ENCODE measurements around the gene NCOA7. TPM values are rescaled to one million over a fixed set of nuclear protein-coding genes. Genes with fewer than 3 reads are reported as not detected.

The NCOA7 gene
- total and polyA plus RNA-seq, 9 donors: 10.9 to 54.1 (median 30.7) TPM

DNA sequence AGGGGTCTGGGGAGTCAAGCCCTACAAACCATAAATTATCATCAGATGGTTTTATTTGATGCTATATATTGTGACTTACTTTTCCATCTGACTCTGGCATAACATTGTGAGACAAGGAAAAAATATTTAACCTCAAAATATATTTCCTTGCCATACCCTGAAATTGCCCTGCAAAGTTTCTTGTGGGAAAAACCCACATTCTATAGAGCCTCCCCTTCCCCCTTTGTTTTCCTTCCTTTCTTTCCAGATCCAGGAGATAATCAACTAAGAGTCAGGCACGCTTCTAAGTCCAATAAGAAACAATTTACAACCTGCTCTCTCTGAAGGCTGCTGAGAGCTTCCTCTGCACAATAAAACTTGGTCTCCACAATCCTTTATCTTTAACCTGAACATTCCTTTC, 148.3 kb downstream of the NCOA7 start:
- Histone ChIP-seq H3K27me3 (no peaks in the 10 kb centered on the region), H3K4me1 (ENCODE audit: insufficient read depth) (no peaks in the 10 kb centered on the region), H3K4me3 (no peak overlapping the region), H3K27ac (no peak overlapping the region), H3K9me3 (no peaks in the 10 kb centered on the region), H3K36me3 (no peaks in the 10 kb centered on the region)
- no peak for DNase-seq
- intact Hi-C loops (cut with DNase I): no loop called here
- TF ChIP-seq, protein P1, sequence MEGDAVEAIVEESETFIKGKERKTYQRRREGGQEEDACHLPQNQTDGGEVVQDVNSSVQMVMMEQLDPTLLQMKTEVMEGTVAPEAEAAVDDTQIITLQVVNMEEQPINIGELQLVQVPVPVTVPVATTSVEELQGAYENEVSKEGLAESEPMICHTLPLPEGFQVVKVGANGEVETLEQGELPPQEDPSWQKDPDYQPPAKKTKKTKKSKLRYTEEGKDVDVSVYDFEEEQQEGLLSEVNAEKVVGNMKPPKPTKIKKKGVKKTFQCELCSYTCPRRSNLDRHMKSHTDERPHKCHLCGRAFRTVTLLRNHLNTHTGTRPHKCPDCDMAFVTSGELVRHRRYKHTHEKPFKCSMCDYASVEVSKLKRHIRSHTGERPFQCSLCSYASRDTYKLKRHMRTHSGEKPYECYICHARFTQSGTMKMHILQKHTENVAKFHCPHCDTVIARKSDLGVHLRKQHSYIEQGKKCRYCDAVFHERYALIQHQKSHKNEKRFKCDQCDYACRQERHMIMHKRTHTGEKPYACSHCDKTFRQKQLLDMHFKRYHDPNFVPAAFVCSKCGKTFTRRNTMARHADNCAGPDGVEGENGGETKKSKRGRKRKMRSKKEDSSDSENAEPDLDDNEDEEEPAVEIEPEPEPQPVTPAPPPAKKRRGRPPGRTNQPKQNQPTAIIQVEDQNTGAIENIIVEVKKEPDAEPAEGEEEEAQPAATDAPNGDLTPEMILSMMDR (IDR thresholded peaks at IDR 0.05): no peak
- TF ChIP-seq POLR2A (IDR thresholded peaks at IDR 0.05): no peak
- TF ChIP-seq EP300 (IDR thresholded peaks at IDR 0.05): no peak
- 57 to 92% (median 60%) methylated on average over 1 of the region's 1 CpG for WGBS, 3 donors

DNA sequence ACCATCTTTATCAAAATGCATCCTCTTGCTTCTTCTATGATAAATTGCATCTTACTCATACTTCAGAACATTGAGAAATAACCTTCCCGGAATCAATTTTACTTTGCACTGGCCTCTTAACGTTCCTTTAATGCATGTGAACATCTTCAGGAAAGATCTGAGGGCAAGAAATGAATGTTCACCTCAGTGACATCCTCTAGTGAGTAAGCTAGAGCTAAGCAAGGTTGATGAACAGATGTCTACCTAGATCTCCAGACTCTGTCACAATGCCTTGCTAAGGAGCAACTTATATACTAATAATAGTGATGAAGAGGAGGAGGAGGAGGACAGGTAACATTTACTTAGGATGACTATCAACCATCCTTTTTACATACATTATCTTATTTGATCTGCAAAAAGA, 149.0 kb downstream of the NCOA7 start:
- DNase-seq: no peak
- Histone ChIP-seq H3K9me3 (no peaks in the 10 kb centered on the region), H3K27me3 (no peaks in the 10 kb centered on the region), H3K4me1 (ENCODE audit: insufficient read depth) (no peaks in the 10 kb centered on the region), H3K4me3 (no peak overlapping the region), H3K36me3 (no peaks in the 10 kb centered on the region), H3K27ac (no peak overlapping the region)
- intact Hi-C loops (cut with DNase I): no loop called here
- TF ChIP-seq EP300 (IDR thresholded peaks at IDR 0.05) (no peak), POLR2A (IDR thresholded peaks at IDR 0.05) (no peak)
- TF ChIP-seq, protein P1 (IDR thresholded peaks at IDR 0.05): no peak
- 83 to 90% (median 89%) methylated on average over 2 of the region's 2 CpGs for WGBS, 3 donors

DNA sequence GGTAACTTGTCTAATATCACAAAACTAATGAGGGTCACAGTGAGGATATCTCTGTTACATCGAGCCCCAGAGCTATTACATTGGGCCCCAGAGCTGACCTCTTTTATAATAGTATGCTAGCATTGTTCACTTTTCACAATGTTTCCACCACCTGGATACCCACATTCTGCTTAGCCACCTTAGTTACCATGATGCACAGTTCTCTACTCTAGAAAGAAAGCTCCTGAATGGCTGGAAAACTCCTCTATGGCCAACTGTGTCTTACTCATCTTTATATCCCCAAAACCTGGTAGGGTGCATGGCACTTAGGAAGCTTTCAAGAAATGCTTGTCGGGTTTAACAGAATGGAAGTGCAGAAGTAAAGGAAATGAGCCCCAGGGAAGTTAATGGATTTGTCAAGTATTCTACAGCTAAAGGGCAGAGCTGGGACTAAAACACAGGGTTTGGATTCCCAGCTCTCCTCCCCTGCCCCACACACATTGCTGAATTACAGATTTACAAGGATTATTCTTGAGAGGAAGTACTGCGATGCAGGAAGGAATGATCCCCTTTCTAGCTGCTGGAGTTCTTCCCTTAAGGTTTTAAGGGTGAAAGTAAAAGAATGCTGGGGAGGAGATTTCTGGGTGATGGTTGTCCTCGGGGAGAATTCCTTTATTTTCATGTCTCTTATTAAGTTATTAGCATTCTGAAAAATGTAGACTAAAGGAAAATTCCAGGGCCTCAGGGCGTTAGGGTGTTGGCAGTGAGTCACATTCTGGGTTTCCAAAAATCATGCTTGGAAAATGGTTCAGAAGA, 149.7 kb downstream of the NCOA7 start:
- no peaks in the 10 kb centered on the region for H3K9me3 ChIP-seq
- intact Hi-C loops (cut with DNase I): no loop called here
- no peaks in the 10 kb centered on the region for H3K27me3 ChIP-seq
- no peak overlapping the region for H3K27ac ChIP-seq
- H3K36me3 ChIP-seq: no peaks in the 10 kb centered on the region
- TF ChIP-seq, protein P1 (IDR thresholded peaks at IDR 0.05): no peak
- TF ChIP-seq EP300 (IDR thresholded peaks at IDR 0.05) (no peak), POLR2A (IDR thresholded peaks at IDR 0.05) (no peak)
- no peak overlapping the region for H3K4me3 ChIP-seq
- WGBS, 3 donors: 41 to 44% (median 41%) methylated on average over 5 of the region's 5 CpGs
- no peaks in the 10 kb centered on the region for H3K4me1 ChIP-seq (ENCODE audit: insufficient read depth)
- DNase-seq: no peak

DNA sequence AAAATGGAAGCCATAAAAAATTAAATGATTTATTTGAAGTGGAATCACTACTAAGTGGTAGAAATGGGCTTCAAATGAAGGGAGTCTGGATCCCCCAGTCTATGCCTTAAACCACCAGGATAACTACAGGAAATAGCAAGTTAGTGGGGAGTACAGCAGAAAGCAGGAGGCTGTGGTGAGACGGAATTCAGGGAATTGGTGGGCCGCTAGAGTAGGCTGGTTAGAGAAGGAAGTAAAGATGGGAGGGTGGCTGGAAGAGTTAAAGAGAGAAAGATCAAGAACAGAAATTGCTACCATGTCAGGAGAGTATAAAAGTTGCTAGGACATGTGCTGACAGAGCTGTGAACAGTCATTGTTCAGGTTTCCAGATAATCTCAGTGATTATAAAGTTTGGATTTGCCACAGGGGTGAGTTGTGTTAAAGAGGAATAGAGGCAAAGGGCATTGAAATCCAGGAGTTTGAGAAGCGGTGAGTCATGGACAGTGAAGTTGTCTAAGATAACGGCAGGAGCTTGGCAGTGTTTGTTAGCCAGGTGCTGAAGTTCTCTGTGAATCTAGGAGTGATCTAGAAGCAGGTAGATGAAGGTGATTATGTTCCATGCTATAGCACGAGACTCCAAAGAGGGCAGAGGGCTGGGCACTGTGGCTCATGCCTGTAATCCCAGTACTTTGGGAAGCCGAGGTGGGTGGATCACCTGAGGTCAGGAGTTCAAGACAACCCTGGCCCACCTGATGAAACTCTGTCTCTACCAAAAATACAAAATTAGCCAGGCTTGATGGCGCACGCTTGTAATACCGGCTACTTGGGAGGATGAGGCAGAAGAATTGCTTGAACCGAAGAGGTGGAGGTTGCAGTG, 152.1 kb downstream of the NCOA7 start:
- TF ChIP-seq EP300 (IDR thresholded peaks at IDR 0.05): no peak
- TF ChIP-seq POLR2A (IDR thresholded peaks at IDR 0.05): no peak
- TF ChIP-seq, protein P1 (IDR thresholded peaks at IDR 0.05): no peak
- no peak for DNase-seq
- WGBS, 3 donors: 93 to 97% (median 93%) methylated on average over 10 of the region's 10 CpGs
- Histone ChIP-seq H3K27ac (no peak overlapping the region), H3K4me1 (ENCODE audit: insufficient read depth) (no peaks in the 10 kb centered on the region), H3K9me3 (no peaks in the 10 kb centered on the region), H3K27me3 (no peaks in the 10 kb centered on the region), H3K4me3 (no peak overlapping the region), H3K36me3 (no peaks in the 10 kb centered on the region)
- intact Hi-C loops (cut with DNase I): no loop called here
